Measurements from ENCODE around the gene MAML1. TPM values are rescaled to one million over a fixed set of nuclear protein-coding genes. Genes with fewer than 3 reads are reported as not detected.

MAML1 gene
- total RNA-seq, 2 experiments from 2014 or later: 28.6 to 29.5 TPM

GRCh38 chr5:179798144-179798770 lies 65.6 kb downstream of the MAML1 start:
- CTCF ChIA-PET: interaction anchor here (1.2 to 5.3 kb wide), 2 partner anchors 35 to 72 kb away, joined by 3 to 23 read pairs; no protein-coding TSS in a partner anchor
- POLR2A ChIA-PET: interaction anchor here (1.1 kb wide), 1 partner anchor 21 kb away, joined by 3 read pairs; no protein-coding TSS in a partner anchor

- ChIA-PET POLR2A (no interaction called here), CTCF (interaction anchor here (5.3 kb wide), 1 partner anchor 36 kb away, joined by 23 read pairs; no protein-coding TSS in a partner anchor)
These were observed 66.4 kb downstream of the MAML1 start for GRCh38 chr5:179798771-179799643.

- ChIA-PET POLR2A (no interaction called here), CTCF (no interaction called here)
These were observed 67.0 kb downstream of the MAML1 start for GRCh38 chr5:179799644-179799973.

GRCh38 chr5:179800071-179800695 lies 67.6 kb downstream of the MAML1 start:
- CTCF ChIA-PET: no interaction called here
- POLR2A ChIA-PET: no interaction called here

- ChIA-PET CTCF (interaction anchor here (1.3 to 1.7 kb wide), 2 partner anchors 36 to 45 kb away, joined by 3 to 4 read pairs; no protein-coding TSS in a partner anchor), POLR2A (interaction anchor here (0.6 kb wide), 1 partner anchor 17 kb away, joined by 4 read pairs; no protein-coding TSS in a partner anchor)
These were observed 68.1 kb downstream of the MAML1 start for GRCh38 chr5:179800696-179801201.

GRCh38 chr5:179801304-179802206 lies 68.9 kb downstream of the MAML1 start:
- CTCF ChIA-PET: interaction anchor here (0.6 to 2.1 kb wide), 20 partner anchors 10 to 106 kb away, joined by 3 to 13 read pairs (median 4); partner anchors contain the start of genes SQSTM1 and TBC1D9B
- POLR2A ChIA-PET: interaction anchor here (0.5 to 0.6 kb wide), 3 partner anchors 17 to 105 kb away, joined by 3 to 4 read pairs (median 4); partner anchors contain the start of gene SQSTM1

GRCh38 chr5:179802207-179802883 lies 69.7 kb downstream of the MAML1 start:
- CTCF ChIA-PET: interaction anchor here (0.6 to 2.1 kb wide), 19 partner anchors 9 to 105 kb away, joined by 3 to 13 read pairs (median 4); partner anchors contain the start of genes SQSTM1 and TBC1D9B
- POLR2A ChIA-PET: interaction anchor here (0.5 to 0.6 kb wide), 2 partner anchors 18 to 105 kb away, joined by 3 to 4 read pairs; partner anchors contain the start of gene SQSTM1

- CTCF ChIA-PET: interaction anchor here (1.2 to 2.1 kb wide), 6 partner anchors 11 to 105 kb away, joined by 4 to 13 read pairs (median 6); partner anchors contain the start of genes SQSTM1 and TBC1D9B
- POLR2A ChIA-PET: interaction anchor here (1.3 kb wide), 1 partner anchor 8 kb away, joined by 6 read pairs; no protein-coding TSS in a partner anchor
These were observed 70.4 kb downstream of the MAML1 start for GRCh38 chr5:179802950-179803562.

- POLR2A ChIA-PET: interaction anchor here (0.5 to 1.3 kb wide), 2 partner anchors 9 to 133 kb away, joined by 5 to 6 read pairs; no protein-coding TSS in a partner anchor
- CTCF ChIA-PET: interaction anchor here (1.7 kb wide), 1 partner anchor 26 kb away, joined by 4 read pairs; no protein-coding TSS in a partner anchor
These were observed 71.3 kb downstream of the MAML1 start for GRCh38 chr5:179803651-179804554.

- POLR2A ChIA-PET: interaction anchor here (0.5 to 1.3 kb wide), 2 partner anchors 10 to 133 kb away, joined by 5 to 6 read pairs; no protein-coding TSS in a partner anchor
- CTCF ChIA-PET: interaction anchor here (1.7 kb wide), 1 partner anchor 26 kb away, joined by 4 read pairs; no protein-coding TSS in a partner anchor
These were observed 71.9 kb downstream of the MAML1 start for GRCh38 chr5:179804555-179804947.

- ChIA-PET POLR2A (interaction anchor here (0.6 to 2.1 kb wide), 4 partner anchors 8 to 182 kb away, joined by 3 to 6 read pairs (median 4); partner anchors contain the start of gene HNRNPH1), CTCF (interaction anchor here (1.6 kb wide), 1 partner anchor 15 kb away, joined by 5 read pairs; the partner anchor contains the start of gene SQSTM1)
These were observed 72.5 kb downstream of the MAML1 start for GRCh38 chr5:179805070-179805528.

- POLR2A ChIA-PET: interaction anchor here (0.6 to 2.1 kb wide), 6 partner anchors 9 to 182 kb away, joined by 3 to 6 read pairs (median 4); partner anchors contain the start of genes HNRNPH1 and SQSTM1
These were observed 73.1 kb downstream of the MAML1 start for GRCh38 chr5:179805529-179806249.

GRCh38 chr5:179806250-179807048 lies 73.8 kb downstream of the MAML1 start, which contains the start of gene MGAT4B:
TSS of gene MGAT4B (minus strand) at chr5:179806866. CDS start at chr5:179806583, 283 bp downstream.
- CTCF ChIA-PET: interaction anchor here (1.6 kb wide), 1 partner anchor 13 kb away, joined by 5 read pairs; the partner anchor contains the start of gene SQSTM1
- POLR2A ChIA-PET: interaction anchor here (0.6 to 2.1 kb wide), 5 partner anchors 9 to 194 kb away, joined by 3 to 6 read pairs (median 4); partner anchors contain the start of gene SQSTM1

More at GRCh38 chr5:179805529-179806249, 73.1 kb downstream of the MAML1 start:
- CTCF ChIA-PET: interaction anchor here (1.6 kb wide), 1 partner anchor 14 kb away, joined by 5 read pairs; the partner anchor contains the start of gene SQSTM1
